HEK293 (cell line): ENCODE results near the gene PDAP1.
A peak's percentile ranks its signal among the peaks of the same experiment; 100 is the strongest.

Source experiments
- CTCF ChIA-PET: fragments of 350-600 bp; formaldehyde crosslinking; extraction: SDS; loops from one replicate; lab custom pipeline; 2021; ENCODE audit warnings: antibody characterized with exemption; lab: Yijun Ruan, JAX
- POLR2A ChIA-PET: fragments of 300-600 bp; formaldehyde crosslinking; extraction: SDS; loops from one replicate; lab custom pipeline; 2020; ENCODE audit warnings: antibody characterized with exemption, inconsistent platforms; lab: Yijun Ruan, JAX
- H3K27ac ChIP-seq: fragments of 200-500 bp; sonication (Bioruptor generic); 2 replicates; pipeline ENCODE4 v1.5.1; 2014; ENCODE audit warnings: low read depth, low read length, control low read depth, inconsistent platforms; ENCODE audit errors: extremely low read depth
- H3K36me3 ChIP-seq, 2 experiments: fragments of 200-500 bp in 1 of 2; sonication (Bioruptor generic) in 1 of 2; 1 replicate in 1 of 2; 2 replicates in 1 of 2; pipeline ENCODE4 v1.5.1; 2014 to 2017; ENCODE audit warnings: inconsistent platforms in 2 of 2, low read length in 2 of 2; ENCODE audit not compliant: control insufficient read depth in 2 of 2, insufficient read depth in 1 of 2
- H3K4me1 ChIP-seq: fragments of 200-500 bp; sonication (Bioruptor generic); 2 replicates; pipeline ENCODE4 v1.5.1; 2014; ENCODE audit warnings: mild to moderate bottlenecking, low read length, inconsistent platforms; ENCODE audit not compliant: control insufficient read depth, insufficient read depth
- H3K4me3 ChIP-seq: 2 replicates; pipeline ENCODE4 v1.5.1; 2011; ENCODE audit warnings: low read depth, mild to moderate bottlenecking, control low read depth, low read length, moderate library complexity
- H3K9me3 ChIP-seq: fragments of 200-500 bp; sonication (Bioruptor generic); 2 replicates; pipeline ENCODE4 v1.5.1; 2014; ENCODE audit warnings: low read depth, low read length, inconsistent platforms; ENCODE audit not compliant: control insufficient read depth, insufficient read depth
- FEZF1 ChIP-seq: fragments of 450-650 bp; formaldehyde crosslinking; IDR thresholded peaks from 2 replicates; pipeline ENCODE4 v1.5.1; 2016; ENCODE audit warnings: missing biosample characterization, missing genetic modification characterization
- IKZF3 ChIP-seq: fragments of 450-650 bp; IDR thresholded peaks from 2 replicates; pipeline ENCODE4 v1.5.0; 2018; ENCODE audit warnings: missing biosample characterization, mild to moderate bottlenecking, missing genetic modification characterization, moderate library complexity
- KLF1 ChIP-seq: fragments of 450-650 bp; formaldehyde crosslinking; IDR thresholded peaks from 2 replicates; pipeline ENCODE4 v1.5.1; 2016; ENCODE audit warnings: missing biosample characterization, missing genetic modification characterization
- KLF10 ChIP-seq: fragments of 450-650 bp; IDR thresholded peaks from 2 replicates; pipeline ENCODE4 v1.5.1; 2018; ENCODE audit warnings: missing biosample characterization, mild to moderate bottlenecking, missing genetic modification characterization
- ZIC2 ChIP-seq: fragments of 450-650 bp; formaldehyde crosslinking; IDR thresholded peaks from 2 replicates; pipeline ENCODE4 v1.5.1; 2016; ENCODE audit warnings: missing biosample characterization, missing genetic modification characterization
- ZNF157 ChIP-seq: fragments of 450-650 bp; formaldehyde crosslinking; IDR thresholded peaks from 2 replicates; pipeline ENCODE4 v1.5.1; 2016; ENCODE audit warnings: missing biosample characterization, missing genetic modification characterization
- ZNF211 ChIP-seq: fragments of 450-650 bp; formaldehyde crosslinking; IDR thresholded peaks from 2 replicates; pipeline ENCODE4 v1.5.1; 2016; ENCODE audit warnings: low read depth, missing biosample characterization, missing genetic modification characterization
- ZNF341 ChIP-seq: fragments of 450-650 bp; formaldehyde crosslinking; IDR thresholded peaks from 2 replicates; pipeline ENCODE4; 2016; ENCODE audit warnings: low read depth, missing biosample characterization, missing genetic modification characterization
- ZNF558 ChIP-seq: fragments of 450-650 bp; formaldehyde crosslinking; IDR thresholded peaks from 2 replicates; pipeline ENCODE4 v1.5.1; 2016; ENCODE audit warnings: missing biosample characterization, missing genetic modification characterization
- ZNF654 ChIP-seq: fragments of 450-650 bp; formaldehyde crosslinking; IDR thresholded peaks from 2 replicates; pipeline ENCODE4 v1.5.1; 2016; ENCODE audit warnings: low read depth, missing biosample characterization, missing genetic modification characterization
- ZNF658 ChIP-seq: fragments of 450-650 bp; formaldehyde crosslinking; IDR thresholded peaks from 2 replicates; pipeline ENCODE4; 2016; ENCODE audit warnings: missing biosample characterization, missing genetic modification characterization
- ZNF777 ChIP-seq: fragments of 450-650 bp; formaldehyde crosslinking; IDR thresholded peaks from 2 replicates; pipeline ENCODE4 v1.5.1; 2017; ENCODE audit warnings: missing biosample characterization, missing genetic modification characterization, borderline replicate concordance
- TF ChIP-seq, protein P1 (sequence below): fragments of 450-650 bp; formaldehyde crosslinking; IDR thresholded peaks from 2 replicates; pipeline ENCODE4 v1.5.1; 2016; ENCODE audit warnings: missing biosample characterization, missing genetic modification characterization
- TF ChIP-seq, protein P2 (sequence below): fragments of 450-650 bp; formaldehyde crosslinking; IDR thresholded peaks from 2 replicates; pipeline ENCODE4 v1.5.1; 2016; ENCODE audit warnings: missing biosample characterization, missing genetic modification characterization
- TF ChIP-seq, protein P3 (sequence below): sonication (generic); formaldehyde crosslinking; IDR thresholded peaks from 2 replicates; pipeline ENCODE4 v1.8.1; 2022; ENCODE audit warnings: mild to moderate bottlenecking, moderate library complexity, missing genetic modification reagents
- TF ChIP-seq, protein P4 (sequence below): fragments of 450-650 bp; formaldehyde crosslinking; IDR thresholded peaks from 2 replicates; pipeline ENCODE4 v1.5.1; 2017; ENCODE audit warnings: missing biosample characterization, mild to moderate bottlenecking, missing genetic modification characterization, moderate library complexity

The PDAP1 gene

DNA sequence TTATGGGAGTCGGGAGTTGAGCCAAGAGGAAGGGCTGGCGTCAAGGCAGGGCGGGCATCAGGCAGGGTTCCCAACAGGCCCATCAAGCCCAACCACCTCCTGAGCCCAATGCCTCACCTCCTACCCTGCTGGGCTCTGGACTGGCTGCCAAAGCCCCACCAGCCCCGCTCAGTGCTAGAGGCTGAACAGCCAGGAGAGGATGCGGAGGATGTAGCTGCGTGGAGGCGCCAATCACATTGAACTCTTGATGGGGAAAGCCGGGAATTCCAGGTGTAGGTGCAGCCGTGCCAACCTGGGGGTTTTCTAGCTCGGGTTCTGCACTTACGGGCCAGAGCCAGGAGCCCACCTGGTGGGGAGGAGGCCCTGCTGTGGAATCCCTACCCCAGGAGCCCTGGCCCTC is 44.7 kb upstream of the PDAP1 start:
- H3K4me3 ChIP-seq = no peak overlapping the region
- POLR2A ChIA-PET = no interaction called here
- H3K27ac ChIP-seq = no peak overlapping the region
- CTCF ChIA-PET = no interaction called here
- peaks cover 6 to 97% of the 10 kb centered on the region in 2 experiments; a peak in 1 of 3 replicates for H3K36me3 ChIP-seq
- no peaks in the 10 kb centered on the region for H3K9me3 ChIP-seq
- H3K4me1 ChIP-seq = no peaks in the 10 kb centered on the region
- TF ChIP-seq ZNF558 (tag by site-specific recombination) (no peak), ZNF658 (tag by site-specific recombination) (no peak), ZIC2 (tag by site-specific recombination) (peak; percentile 74)
- TF ChIP-seq, protein P1, sequence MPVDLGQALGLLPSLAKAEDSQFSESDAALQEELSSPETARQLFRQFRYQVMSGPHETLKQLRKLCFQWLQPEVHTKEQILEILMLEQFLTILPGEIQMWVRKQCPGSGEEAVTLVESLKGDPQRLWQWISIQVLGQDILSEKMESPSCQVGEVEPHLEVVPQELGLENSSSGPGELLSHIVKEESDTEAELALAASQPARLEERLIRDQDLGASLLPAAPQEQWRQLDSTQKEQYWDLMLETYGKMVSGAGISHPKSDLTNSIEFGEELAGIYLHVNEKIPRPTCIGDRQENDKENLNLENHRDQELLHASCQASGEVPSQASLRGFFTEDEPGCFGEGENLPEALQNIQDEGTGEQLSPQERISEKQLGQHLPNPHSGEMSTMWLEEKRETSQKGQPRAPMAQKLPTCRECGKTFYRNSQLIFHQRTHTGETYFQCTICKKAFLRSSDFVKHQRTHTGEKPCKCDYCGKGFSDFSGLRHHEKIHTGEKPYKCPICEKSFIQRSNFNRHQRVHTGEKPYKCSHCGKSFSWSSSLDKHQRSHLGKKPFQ (tag by site-specific recombination) = no peak
- TF ChIP-seq, protein P2, sequence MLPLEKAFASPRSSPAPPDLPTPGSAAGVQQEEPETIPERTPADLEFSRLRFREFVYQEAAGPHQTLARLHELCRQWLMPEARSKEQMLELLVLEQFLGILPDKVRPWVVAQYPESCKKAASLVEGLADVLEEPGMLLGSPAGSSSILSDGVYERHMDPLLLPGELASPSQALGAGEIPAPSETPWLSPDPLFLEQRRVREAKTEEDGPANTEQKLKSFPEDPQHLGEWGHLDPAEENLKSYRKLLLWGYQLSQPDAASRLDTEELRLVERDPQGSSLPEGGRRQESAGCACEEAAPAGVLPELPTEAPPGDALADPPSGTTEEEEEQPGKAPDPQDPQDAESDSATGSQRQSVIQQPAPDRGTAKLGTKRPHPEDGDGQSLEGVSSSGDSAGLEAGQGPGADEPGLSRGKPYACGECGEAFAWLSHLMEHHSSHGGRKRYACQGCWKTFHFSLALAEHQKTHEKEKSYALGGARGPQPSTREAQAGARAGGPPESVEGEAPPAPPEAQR = no peak
- TF ChIP-seq, protein P3, sequence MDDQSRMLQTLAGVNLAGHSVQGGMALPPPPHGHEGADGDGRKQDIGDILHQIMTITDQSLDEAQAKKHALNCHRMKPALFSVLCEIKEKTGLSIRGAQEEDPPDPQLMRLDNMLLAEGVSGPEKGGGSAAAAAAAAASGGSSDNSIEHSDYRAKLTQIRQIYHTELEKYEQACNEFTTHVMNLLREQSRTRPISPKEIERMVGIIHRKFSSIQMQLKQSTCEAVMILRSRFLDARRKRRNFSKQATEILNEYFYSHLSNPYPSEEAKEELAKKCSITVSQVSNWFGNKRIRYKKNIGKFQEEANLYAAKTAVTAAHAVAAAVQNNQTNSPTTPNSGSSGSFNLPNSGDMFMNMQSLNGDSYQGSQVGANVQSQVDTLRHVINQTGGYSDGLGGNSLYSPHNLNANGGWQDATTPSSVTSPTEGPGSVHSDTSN = no peak
- TF ChIP-seq, protein P4, sequence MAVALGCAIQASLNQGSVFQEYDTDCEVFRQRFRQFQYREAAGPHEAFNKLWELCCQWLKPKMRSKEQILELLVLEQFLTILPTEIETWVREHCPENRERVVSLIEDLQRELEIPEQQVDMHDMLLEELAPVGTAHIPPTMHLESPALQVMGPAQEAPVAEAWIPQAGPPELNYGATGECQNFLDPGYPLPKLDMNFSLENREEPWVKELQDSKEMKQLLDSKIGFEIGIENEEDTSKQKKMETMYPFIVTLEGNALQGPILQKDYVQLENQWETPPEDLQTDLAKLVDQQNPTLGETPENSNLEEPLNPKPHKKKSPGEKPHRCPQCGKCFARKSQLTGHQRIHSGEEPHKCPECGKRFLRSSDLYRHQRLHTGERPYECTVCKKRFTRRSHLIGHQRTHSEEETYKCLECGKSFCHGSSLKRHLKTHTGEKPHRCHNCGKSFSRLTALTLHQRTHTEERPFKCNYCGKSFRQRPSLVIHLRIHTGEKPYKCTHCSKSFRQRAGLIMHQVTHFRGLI (tag by site-specific recombination) = peak; percentile 99

DNA sequence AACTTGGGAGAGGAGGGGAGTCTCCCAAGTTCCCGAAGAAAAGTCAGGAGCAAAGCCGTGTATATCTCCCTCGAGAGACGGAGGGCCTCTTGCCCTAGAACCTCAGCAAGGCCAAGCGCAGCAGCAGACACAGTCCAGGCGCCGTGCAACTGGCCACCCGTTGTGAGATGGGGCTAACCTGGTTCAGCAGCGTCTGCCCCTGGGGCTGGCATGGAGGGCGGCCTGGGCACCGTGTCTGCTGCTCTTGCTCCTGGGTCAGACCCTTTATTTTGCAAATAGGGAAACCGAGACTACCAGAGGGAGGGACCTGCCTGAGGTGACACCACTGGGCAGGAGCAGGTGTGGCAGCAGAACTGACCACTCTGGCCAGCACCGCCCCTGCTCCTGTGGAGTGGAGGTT is 44.1 kb upstream of the PDAP1 start:
- TF ChIP-seq ZNF654 (tag by site-specific recombination) = no peak
- no peak for TF ChIP-seq FEZF1 (tag by site-specific recombination)
- no peak for TF ChIP-seq IKZF3 (tag by site-specific recombination)
- TF ChIP-seq KLF1 = no peak
- TF ChIP-seq ZNF341 (tag by site-specific recombination) = no peak
- TF ChIP-seq KLF10 = no peak
- TF ChIP-seq ZNF211 (tag by site-specific recombination) = no peak
- TF ChIP-seq, protein P3 = no peak
- TF ChIP-seq ZNF777 (tag by site-specific recombination) = no peak
- no peak for TF ChIP-seq ZNF157 (tag by site-specific recombination)
- TF ChIP-seq, all 188 proteins: peak for 0
- peaks cover 10 to 97% of the 10 kb centered on the region in 2 experiments; a peak in 2 of 3 replicates for H3K36me3 ChIP-seq
- no peak overlapping the region for H3K27ac ChIP-seq
- no peaks in the 10 kb centered on the region for H3K9me3 ChIP-seq
- no peaks in the 10 kb centered on the region for H3K4me1 ChIP-seq
- H3K4me3 ChIP-seq = no peak overlapping the region
- POLR2A ChIA-PET = no interaction called here
- CTCF ChIA-PET = no interaction called here
